ENCODE results near the gene PDSS1. TPM values are rescaled to one million over a fixed set of nuclear protein-coding genes. Genes with fewer than 3 reads are reported as not detected.

The PDSS1 gene
- total and polyA plus RNA-seq, 2 experiments from 2014 or later = 9.7 to 13.5 TPM

DNA sequence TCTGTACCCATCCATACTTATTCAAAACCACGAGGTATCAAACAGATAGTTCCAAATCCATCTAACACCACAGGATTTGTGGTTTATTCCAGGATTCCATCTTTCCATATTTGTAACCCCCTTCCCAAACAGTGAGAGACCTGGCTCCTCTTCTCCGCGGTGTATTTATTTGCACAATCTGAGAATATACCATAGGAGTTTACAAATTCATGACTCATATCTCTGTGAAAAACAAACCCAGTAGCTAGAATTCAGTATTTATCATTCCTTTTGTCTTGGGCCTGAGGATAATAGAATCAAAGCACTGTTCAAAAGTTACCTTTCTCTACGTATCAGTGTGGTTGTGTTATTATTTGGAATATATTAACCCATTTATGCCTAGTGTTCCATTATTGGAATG, 31.9 kb downstream of the PDSS1 start:
- Histone ChIP-seq H3K9me2 (replicated peaks; ENCODE audit: insufficient read depth) (no peaks in the 10 kb centered on the region), H4K20me1 (ENCODE audit: insufficient read depth, poor library complexity, severe bottlenecking) (no peaks in the 10 kb centered on the region), H2AFZ (no peak overlapping the region), H3K36me3 (replicated peaks; ENCODE audit: insufficient read depth, low read depth) (no peaks in the 10 kb centered on the region), H3K9me3 (ENCODE audit: low read depth) (no peaks in the 10 kb centered on the region), H3K27me3 (no peaks in the 10 kb centered on the region), H3K27ac (no peak overlapping the region), H3K4me2 (no peak overlapping the region), H3K4me3 (no peak overlapping the region), H3K4me1 (ENCODE audit: insufficient read depth) (peaks cover 10% of the 10 kb centered on the region), H3K79me2 (no peaks in the 10 kb centered on the region)
- DNase-seq (ENCODE audit: low spot score) = no peak
- 82% methylated on average over 4 of the region's 4 CpGs for WGBS (ENCODE audit: low lambda C conversion rate, missing lambda C conversion rate)
- no peak for TF ChIP-seq CTCF (IDR thresholded peaks at IDR 0.05; ENCODE audit: poor library complexity)
- TF ChIP-seq EZH2 (IDR thresholded peaks at IDR 0.05; ENCODE audit: borderline replicate concordance) = no peak
- TF ChIP-seq EZH2phosphoT487 (IDR thresholded peaks at IDR 0.05; ENCODE audit: low read depth, severe bottlenecking, unreplicated experiment) = no peak

DNA sequence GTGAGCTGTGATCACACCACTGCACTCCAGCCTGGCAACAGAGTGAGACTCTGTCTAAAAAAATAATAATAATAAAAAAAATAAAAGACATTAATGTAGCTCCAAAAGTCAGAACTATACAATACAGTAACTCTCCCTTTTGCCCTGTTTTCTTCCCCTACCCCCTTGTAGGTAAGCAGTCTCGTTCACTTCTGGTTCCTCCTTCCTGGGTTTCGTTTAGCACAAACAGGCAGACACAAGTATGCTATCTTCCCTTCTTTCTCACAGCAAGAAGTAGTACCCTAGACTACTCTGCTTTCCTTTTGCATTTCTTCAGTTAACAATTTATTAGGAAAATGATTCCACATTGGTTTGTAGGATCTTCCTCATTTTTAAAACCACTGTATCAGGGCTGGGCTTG, 33.1 kb downstream of the PDSS1 start:
- no peaks in the 10 kb centered on the region for H3K36me3 ChIP-seq (replicated peaks; ENCODE audit: insufficient read depth, low read depth)
- H3K9me3 ChIP-seq (ENCODE audit: low read depth) = no peaks in the 10 kb centered on the region
- H3K27ac ChIP-seq = no peak overlapping the region
- DNase-seq (ENCODE audit: low spot score) = no peak
- H4K20me1 ChIP-seq (ENCODE audit: insufficient read depth, poor library complexity, severe bottlenecking) = no peaks in the 10 kb centered on the region
- no peaks in the 10 kb centered on the region for H3K27me3 ChIP-seq
- H2AFZ ChIP-seq = no peak overlapping the region
- WGBS (ENCODE audit: low lambda C conversion rate, missing lambda C conversion rate) = 96% methylated on average over 2 of the region's 2 CpGs
- TF ChIP-seq EZH2phosphoT487 (IDR thresholded peaks at IDR 0.05; ENCODE audit: low read depth, severe bottlenecking, unreplicated experiment) = no peak
- TF ChIP-seq EZH2 (IDR thresholded peaks at IDR 0.05; ENCODE audit: borderline replicate concordance) = no peak
- no peak for TF ChIP-seq CTCF (IDR thresholded peaks at IDR 0.05; ENCODE audit: poor library complexity)
- H3K4me2 ChIP-seq = no peak overlapping the region
- no peaks in the 10 kb centered on the region for H3K9me2 ChIP-seq (replicated peaks; ENCODE audit: insufficient read depth)
- peaks cover 21% of the 10 kb centered on the region for H3K4me1 ChIP-seq (ENCODE audit: insufficient read depth)
- H3K79me2 ChIP-seq = no peaks in the 10 kb centered on the region
- H3K4me3 ChIP-seq = no peak overlapping the region

DNA sequence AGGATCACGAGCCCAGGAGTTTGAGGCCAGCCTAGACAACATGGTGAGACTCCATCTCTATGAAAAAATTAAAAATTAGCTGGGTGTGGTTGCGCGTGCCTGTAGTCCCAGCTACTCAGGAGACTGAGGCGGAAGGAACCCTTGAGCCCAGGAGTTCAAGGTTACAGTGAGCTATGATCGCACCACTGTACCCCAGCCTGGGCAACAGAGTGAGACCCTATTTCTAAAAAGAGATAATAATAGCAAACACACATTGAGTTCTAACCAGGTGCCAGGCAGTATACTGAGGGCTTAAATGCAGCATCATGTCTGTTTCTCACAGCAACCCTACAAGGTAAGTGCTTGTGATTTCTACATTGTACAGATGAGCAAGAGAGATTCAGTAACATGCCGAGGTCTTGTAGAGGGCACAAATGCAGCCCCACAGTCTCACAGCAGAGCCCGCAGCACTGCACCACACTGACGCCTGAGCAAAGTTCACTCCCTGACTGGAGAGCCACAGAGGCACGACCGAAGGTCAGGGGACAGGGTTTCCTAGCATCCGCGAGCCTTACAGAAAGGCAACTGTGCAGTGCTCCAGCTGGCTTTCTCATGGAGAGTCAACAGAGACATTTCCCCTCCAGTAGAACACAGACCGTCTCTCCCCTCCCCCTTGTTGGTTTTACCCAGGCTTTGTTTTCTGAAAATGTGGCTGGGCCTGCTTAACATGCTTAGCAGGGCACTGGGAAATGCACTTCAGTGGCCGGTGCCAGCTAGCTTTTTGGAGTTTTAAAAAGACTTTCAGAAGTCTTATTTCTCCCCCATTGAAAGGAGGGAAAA, 36.5 kb downstream of the PDSS1 start:
- Histone ChIP-seq H2AFZ (peak overlapping the region; percentile 13), H3K9me2 (replicated peaks; ENCODE audit: insufficient read depth) (no peaks in the 10 kb centered on the region), H3K79me2 (no peaks in the 10 kb centered on the region), H3K9me3 (ENCODE audit: low read depth) (no peaks in the 10 kb centered on the region), H3K4me3 (no peak overlapping the region), H3K4me1 (ENCODE audit: insufficient read depth) (peaks cover 21% of the 10 kb centered on the region), H4K20me1 (ENCODE audit: insufficient read depth, poor library complexity, severe bottlenecking) (no peaks in the 10 kb centered on the region), H3K27ac (peak overlapping the region; percentile 88), H3K4me2 (peak overlapping the region; percentile 46), H3K27me3 (no peaks in the 10 kb centered on the region), H3K36me3 (replicated peaks; ENCODE audit: insufficient read depth, low read depth) (no peaks in the 10 kb centered on the region)
- WGBS (ENCODE audit: low lambda C conversion rate, missing lambda C conversion rate) = 60% methylated on average over 14 of the region's 14 CpGs
- DNase-seq (ENCODE audit: low spot score) = peak; percentile 78
- TF ChIP-seq EZH2 (IDR thresholded peaks at IDR 0.05; ENCODE audit: borderline replicate concordance) = no peak
- TF ChIP-seq CTCF (IDR thresholded peaks at IDR 0.05; ENCODE audit: poor library complexity) = no peak
- TF ChIP-seq EZH2phosphoT487 (IDR thresholded peaks at IDR 0.05; ENCODE audit: low read depth, severe bottlenecking, unreplicated experiment) = no peak
